C1 segment of cervical spinal cord (tissue), 14 donors: ENCODE measurements around the gene LRCH1.

Source experiments
- DNase-seq, 14 donors: peaks; one replicate each; lab custom pipeline; 2025; lab: John Stamatoyannopoulos, UW

LRCH1 gene

GRCh38 chr13:46637213-46637612 is 84.2 kb downstream of the LRCH1 start:
- no peak for DNase-seq

GRCh38 chr13:46638262-46638661 is 85.3 kb downstream of the LRCH1 start:
- DNase-seq = no peak

- no peak for DNase-seq
These were observed 86.3 kb downstream of the LRCH1 start for GRCh38 chr13:46639033-46639981.

- DNase-seq = no peak
These were observed 87.9 kb downstream of the LRCH1 start for GRCh38 chr13:46640843-46641242.

GRCh38 chr13:46641274-46642081 is 88.5 kb downstream of the LRCH1 start:
- DNase-seq = no peak

- DNase-seq = no peak
These were observed 89.3 kb downstream of the LRCH1 start for GRCh38 chr13:46642254-46642653.

- no peak for DNase-seq
These were observed 90.3 kb downstream of the LRCH1 start for GRCh38 chr13:46643165-46643777.

- no peak for DNase-seq
These were observed 91.8 kb downstream of the LRCH1 start for GRCh38 chr13:46644816-46645215.

- DNase-seq = peak in 1 of 14 donors; percentile 48
These were observed 94.6 kb downstream of the LRCH1 start for GRCh38 chr13:46647512-46648065.

GRCh38 chr13:46648166-46648607 is 95.2 kb downstream of the LRCH1 start:
- DNase-seq = no peak

- no peak for DNase-seq
These were observed 96.8 kb downstream of the LRCH1 start for GRCh38 chr13:46649816-46650215.

GRCh38 chr13:46654951-46655350 is 102.0 kb downstream of the LRCH1 start:
- DNase-seq = no peak

GRCh38 chr13:46655377-46656180 is 102.6 kb downstream of the LRCH1 start:
- peak in 1 of 14 donors; percentile 89 for DNase-seq

GRCh38 chr13:46656786-46657185 is 103.8 kb downstream of the LRCH1 start:
- DNase-seq = no peak

- DNase-seq = no peak
These were observed 106.6 kb downstream of the LRCH1 start for GRCh38 chr13:46659413-46660065.

GRCh38 chr13:46660416-46660815 is 107.4 kb downstream of the LRCH1 start:
- DNase-seq = no peak

GRCh38 chr13:46660857-46661256 is 107.9 kb downstream of the LRCH1 start:
- no peak for DNase-seq

- no peak for DNase-seq
These were observed 109.7 kb downstream of the LRCH1 start for GRCh38 chr13:46662690-46663089.

GRCh38 chr13:46663206-46664037 is 110.5 kb downstream of the LRCH1 start:
- DNase-seq = no peak
